Measurements from ENCODE around the gene CEND1.

GRCh38 chr11:792873-793272 is 3.0 kb upstream of the CEND1 start:
- TF ChIP-seq, protein P1, sequence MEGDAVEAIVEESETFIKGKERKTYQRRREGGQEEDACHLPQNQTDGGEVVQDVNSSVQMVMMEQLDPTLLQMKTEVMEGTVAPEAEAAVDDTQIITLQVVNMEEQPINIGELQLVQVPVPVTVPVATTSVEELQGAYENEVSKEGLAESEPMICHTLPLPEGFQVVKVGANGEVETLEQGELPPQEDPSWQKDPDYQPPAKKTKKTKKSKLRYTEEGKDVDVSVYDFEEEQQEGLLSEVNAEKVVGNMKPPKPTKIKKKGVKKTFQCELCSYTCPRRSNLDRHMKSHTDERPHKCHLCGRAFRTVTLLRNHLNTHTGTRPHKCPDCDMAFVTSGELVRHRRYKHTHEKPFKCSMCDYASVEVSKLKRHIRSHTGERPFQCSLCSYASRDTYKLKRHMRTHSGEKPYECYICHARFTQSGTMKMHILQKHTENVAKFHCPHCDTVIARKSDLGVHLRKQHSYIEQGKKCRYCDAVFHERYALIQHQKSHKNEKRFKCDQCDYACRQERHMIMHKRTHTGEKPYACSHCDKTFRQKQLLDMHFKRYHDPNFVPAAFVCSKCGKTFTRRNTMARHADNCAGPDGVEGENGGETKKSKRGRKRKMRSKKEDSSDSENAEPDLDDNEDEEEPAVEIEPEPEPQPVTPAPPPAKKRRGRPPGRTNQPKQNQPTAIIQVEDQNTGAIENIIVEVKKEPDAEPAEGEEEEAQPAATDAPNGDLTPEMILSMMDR (IDR thresholded peaks at IDR 0.05), result no peak
- TF ChIP-seq POLR2A (IDR thresholded peaks at IDR 0.05), result no peak

All from testis (tissue), 2 donors.